A673 (cell line): ENCODE results near the gene SNED1.

Experiments
- CTCF ChIP-seq: fragments of 300-800, 200-600 bp; sonication (generic); conservative IDR thresholded peaks from 2 replicates; pipeline ENCODE4 v1.5.1; 2017; ENCODE audit warnings: low read depth, mild to moderate bottlenecking, antibody characterized with exemption, low read length, moderate library complexity, mixed read lengths
- EZH2 ChIP-seq: fragments of 200-600 bp; sonication (generic); IDR thresholded peaks from 2 replicates; pipeline ENCODE4 v1.6.1; 2017; ENCODE audit warnings: borderline replicate concordance, low read depth, mild to moderate bottlenecking, mixed read lengths, antibody characterized with exemption, low read length; ENCODE audit not compliant: poor library complexity, severe bottlenecking

- TF ChIP-seq CTCF = no peak
- no peak for TF ChIP-seq EZH2
Measured at GRCh38 chr2:241014764-241015163, 16.3 kb downstream of the SNED1 start.
